GM12892 (cell line): Measurements from ENCODE around the gene GMIP.

ENCODE experiments used
- POLR2A ChIP-seq: IDR thresholded peaks from 2 replicates; pipeline ENCODE4 v1.6.1; 2011; ENCODE audit warnings: low read depth, low read length, control low read depth
- POLR2AphosphoS5 ChIP-seq: IDR thresholded peaks from 2 replicates; pipeline ENCODE4 v1.6.1; 2011; ENCODE audit warnings: low read depth, low read length, control low read depth
- TAF1 ChIP-seq: IDR thresholded peaks from 2 replicates; pipeline ENCODE4 v1.6.1; 2011; ENCODE audit warnings: low read depth, mild to moderate bottlenecking, control low read depth, low read length, borderline replicate concordance

- no peak for TF ChIP-seq POLR2A
- no peak for TF ChIP-seq TAF1
- TF ChIP-seq POLR2AphosphoS5 = no peak
Observed at GRCh38 chr19:19584356-19584755, 59.1 kb downstream of the GMIP start.
